ENCODE measurements around the gene GBE1.

DNA sequence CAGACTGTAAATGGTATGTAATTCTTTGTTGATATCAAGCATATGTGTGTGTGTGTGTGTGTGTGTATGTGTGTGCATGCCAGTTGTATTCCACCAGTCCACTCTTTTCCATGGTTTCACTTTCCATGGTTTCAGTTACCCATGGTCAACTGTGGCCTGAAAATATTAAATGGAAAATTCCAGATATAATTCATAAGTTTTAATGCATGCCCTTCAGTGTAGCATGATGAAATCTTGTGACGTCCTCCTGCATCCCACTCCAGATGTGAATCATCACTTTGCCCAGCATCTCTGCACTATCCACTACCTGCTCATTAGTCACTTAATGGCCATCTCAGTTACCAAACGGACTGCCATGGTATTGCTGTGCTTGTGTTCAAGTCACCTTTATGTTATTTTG, 215.9 kb downstream of the GBE1 start:
- TF ChIP-seq, protein P1, sequence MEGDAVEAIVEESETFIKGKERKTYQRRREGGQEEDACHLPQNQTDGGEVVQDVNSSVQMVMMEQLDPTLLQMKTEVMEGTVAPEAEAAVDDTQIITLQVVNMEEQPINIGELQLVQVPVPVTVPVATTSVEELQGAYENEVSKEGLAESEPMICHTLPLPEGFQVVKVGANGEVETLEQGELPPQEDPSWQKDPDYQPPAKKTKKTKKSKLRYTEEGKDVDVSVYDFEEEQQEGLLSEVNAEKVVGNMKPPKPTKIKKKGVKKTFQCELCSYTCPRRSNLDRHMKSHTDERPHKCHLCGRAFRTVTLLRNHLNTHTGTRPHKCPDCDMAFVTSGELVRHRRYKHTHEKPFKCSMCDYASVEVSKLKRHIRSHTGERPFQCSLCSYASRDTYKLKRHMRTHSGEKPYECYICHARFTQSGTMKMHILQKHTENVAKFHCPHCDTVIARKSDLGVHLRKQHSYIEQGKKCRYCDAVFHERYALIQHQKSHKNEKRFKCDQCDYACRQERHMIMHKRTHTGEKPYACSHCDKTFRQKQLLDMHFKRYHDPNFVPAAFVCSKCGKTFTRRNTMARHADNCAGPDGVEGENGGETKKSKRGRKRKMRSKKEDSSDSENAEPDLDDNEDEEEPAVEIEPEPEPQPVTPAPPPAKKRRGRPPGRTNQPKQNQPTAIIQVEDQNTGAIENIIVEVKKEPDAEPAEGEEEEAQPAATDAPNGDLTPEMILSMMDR (conservative IDR thresholded peaks at IDR 0.05; ENCODE audit: low read length): no peak
- no peak for TF ChIP-seq EZH2phosphoT487 (IDR thresholded peaks at IDR 0.05; ENCODE audit: borderline replicate concordance)

All from Loucy (cell line).